ENCODE results near the gene NHS.

NHS gene

GRCh38 chrX:17710871-17711301 lies 335.9 kb downstream of the NHS start:
- TF ChIP-seq SIN3A (IDR thresholded peaks at IDR 0.05; ENCODE audit: borderline replicate concordance, insufficient read depth, low read length) (no peak), POLR2AphosphoS5 (IDR thresholded peaks at IDR 0.05; ENCODE audit: low read depth, low read length) (no peak), REST (IDR thresholded peaks at IDR 0.05; ENCODE audit: insufficient read depth in 1 of 2, low read depth in 2 of 2, low read length in 2 of 2) (no peak), TAF1 (IDR thresholded peaks at IDR 0.05; ENCODE audit: borderline replicate concordance, insufficient read depth, low read length) (no peak), FOXP2 (optimal IDR thresholded peaks at IDR 0.05; ENCODE audit: borderline replicate concordance, extremely low read depth, extremely low read length, insufficient read depth) (no peak)

DNA sequence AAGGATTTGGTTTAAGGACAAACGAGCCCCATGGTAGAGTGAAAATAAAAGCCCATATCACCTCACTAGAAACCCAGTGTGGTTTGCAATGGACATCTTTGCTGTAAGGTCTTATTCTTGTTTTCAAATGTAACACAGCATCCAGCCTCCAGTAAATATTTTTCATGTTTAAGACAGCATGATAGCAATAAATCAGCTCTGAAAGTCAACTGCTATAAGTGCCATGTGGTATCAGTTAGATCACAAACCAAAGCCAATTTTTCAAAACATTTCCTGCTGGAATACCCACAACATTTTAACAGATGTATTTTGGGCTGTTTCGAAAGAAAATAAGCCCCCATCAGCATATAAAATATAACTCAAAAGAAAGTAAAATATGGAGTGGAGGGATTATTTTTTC lies 338.3 kb downstream of the NHS start:
- TF ChIP-seq SIN3A (IDR thresholded peaks at IDR 0.05; ENCODE audit: borderline replicate concordance, insufficient read depth, low read length) (no peak), FOXP2 (optimal IDR thresholded peaks at IDR 0.05; ENCODE audit: borderline replicate concordance, extremely low read depth, extremely low read length, insufficient read depth) (no peak), TAF1 (IDR thresholded peaks at IDR 0.05; ENCODE audit: borderline replicate concordance, insufficient read depth, low read length) (no peak), REST (IDR thresholded peaks at IDR 0.05; ENCODE audit: insufficient read depth in 1 of 2, low read depth in 2 of 2, low read length in 2 of 2) (no peak), POLR2AphosphoS5 (IDR thresholded peaks at IDR 0.05; ENCODE audit: low read depth, low read length) (no peak)

DNA sequence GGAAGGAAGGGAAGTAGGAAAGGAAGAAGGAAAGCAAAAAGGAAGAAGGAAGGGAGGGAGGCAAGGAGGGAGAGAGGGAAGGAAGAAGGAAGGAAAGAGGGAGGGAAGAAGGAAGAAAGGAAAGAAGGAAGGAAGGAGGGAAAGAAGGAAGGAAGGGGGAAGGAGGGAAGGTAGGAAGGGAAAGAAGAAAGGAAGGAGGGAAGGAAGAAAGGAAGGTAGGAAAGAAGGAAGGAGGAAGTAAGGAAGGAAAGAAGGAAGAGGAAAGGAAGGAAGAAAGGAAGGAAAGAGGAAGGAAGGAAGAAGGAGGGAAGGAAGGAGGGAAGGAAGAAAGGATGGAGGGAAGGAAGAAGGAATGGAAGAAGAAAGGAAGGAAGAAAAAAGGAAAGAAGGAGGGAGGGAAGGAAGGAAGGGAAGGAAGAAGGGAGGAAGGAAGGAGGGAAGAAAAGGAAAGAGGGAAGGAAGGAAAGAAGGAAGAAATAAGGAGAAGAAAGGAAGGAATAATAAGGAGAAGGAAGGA lies 343.7 kb downstream of the NHS start:
- no peak for TF ChIP-seq FOXP2 (optimal IDR thresholded peaks at IDR 0.05; ENCODE audit: borderline replicate concordance, extremely low read depth, extremely low read length, insufficient read depth)
- TF ChIP-seq POLR2AphosphoS5 (IDR thresholded peaks at IDR 0.05; ENCODE audit: low read depth, low read length), result no peak
- TF ChIP-seq SIN3A (IDR thresholded peaks at IDR 0.05; ENCODE audit: borderline replicate concordance, insufficient read depth, low read length), result no peak
- no peak for TF ChIP-seq REST (IDR thresholded peaks at IDR 0.05; ENCODE audit: insufficient read depth in 1 of 2, low read depth in 2 of 2, low read length in 2 of 2)
- no peak for TF ChIP-seq TAF1 (IDR thresholded peaks at IDR 0.05; ENCODE audit: borderline replicate concordance, insufficient read depth, low read length)

GRCh38 chrX:17719711-17720110 lies 344.7 kb downstream of the NHS start:
- no peak for TF ChIP-seq SIN3A (IDR thresholded peaks at IDR 0.05; ENCODE audit: borderline replicate concordance, insufficient read depth, low read length)
- TF ChIP-seq FOXP2 (optimal IDR thresholded peaks at IDR 0.05; ENCODE audit: borderline replicate concordance, extremely low read depth, extremely low read length, insufficient read depth), result no peak
- no peak for TF ChIP-seq POLR2AphosphoS5 (IDR thresholded peaks at IDR 0.05; ENCODE audit: low read depth, low read length)
- TF ChIP-seq REST (IDR thresholded peaks at IDR 0.05; ENCODE audit: insufficient read depth in 1 of 2, low read depth in 2 of 2, low read length in 2 of 2), result no peak
- TF ChIP-seq TAF1 (IDR thresholded peaks at IDR 0.05; ENCODE audit: borderline replicate concordance, insufficient read depth, low read length), result no peak

DNA sequence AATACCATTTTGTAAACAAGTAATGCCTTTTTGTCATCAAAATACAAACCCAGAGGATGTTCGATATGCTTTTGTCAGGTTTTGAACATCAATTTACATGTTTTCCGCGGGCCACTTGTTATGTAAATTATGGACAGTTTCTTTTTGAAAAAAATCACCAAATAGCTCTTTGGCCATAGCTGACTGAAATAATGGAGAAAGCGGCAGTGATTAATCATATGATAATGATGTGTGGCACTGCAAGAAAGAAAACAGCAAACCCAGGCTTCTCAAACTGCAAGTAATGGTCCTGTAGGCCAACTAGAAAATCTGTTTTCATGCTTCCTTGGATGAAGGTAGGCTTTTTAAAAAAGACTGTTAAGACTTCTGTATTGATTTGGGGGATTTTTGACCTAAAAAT lies 346.7 kb downstream of the NHS start:
- TF ChIP-seq TAF1 (IDR thresholded peaks at IDR 0.05; ENCODE audit: borderline replicate concordance, insufficient read depth, low read length) (no peak), REST (IDR thresholded peaks at IDR 0.05; ENCODE audit: insufficient read depth in 1 of 2, low read depth in 2 of 2, low read length in 2 of 2) (no peak), FOXP2 (optimal IDR thresholded peaks at IDR 0.05; ENCODE audit: borderline replicate concordance, extremely low read depth, extremely low read length, insufficient read depth) (no peak), SIN3A (IDR thresholded peaks at IDR 0.05; ENCODE audit: borderline replicate concordance, insufficient read depth, low read length) (no peak), POLR2AphosphoS5 (IDR thresholded peaks at IDR 0.05; ENCODE audit: low read depth, low read length) (no peak)

Data from PFSK-1 (cell line).